Retinal pigment epithelial cell (primary cell): ENCODE data around the gene CDK19.
"Not testable (repeated sequence)": the region's sequence is repeated elsewhere in the genome, so short reads cannot be mapped to it uniquely, and the experiment has no call there.

Experiments used
- DNase-seq: peaks from one replicate; pipeline ENCODE4 v3.0.0-alpha.2; 2010; ENCODE audit warnings: low read depth
- H3K4me3 ChIP-seq: 2 replicates; pipeline ENCODE4 v1.5.1; 2011; ENCODE audit warnings: mild to moderate bottlenecking, low read length, control low read depth, moderate library complexity
- TF ChIP-seq, protein P1 (sequence below): conservative IDR thresholded peaks from 2 replicates; pipeline ENCODE4 v1.5.1; 2011; ENCODE audit warnings: low read depth, low read length, control low read depth, inconsistent platforms

The CDK19 gene

DNA sequence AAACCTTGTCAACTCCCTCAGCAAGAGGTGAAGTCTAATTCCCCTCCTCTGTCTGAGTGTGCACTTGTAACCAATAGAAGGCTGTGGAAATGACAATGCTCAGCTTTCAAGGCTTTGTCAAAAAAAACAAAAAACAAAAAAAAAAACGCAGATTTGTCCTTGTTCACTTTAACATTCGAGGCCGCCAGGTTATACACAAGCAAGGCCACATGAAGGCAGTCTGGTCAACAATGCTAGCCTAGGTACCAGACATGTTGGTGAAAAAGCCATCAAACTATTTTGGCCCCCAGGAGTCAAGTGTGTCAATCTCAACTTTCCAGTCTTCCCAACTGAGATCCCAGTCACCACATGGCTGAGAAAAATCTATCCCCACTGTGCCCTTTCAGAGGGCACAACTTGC is 92.3 kb downstream of the CDK19 start:
- DNase-seq: no peak
- H3K4me3 ChIP-seq: no peak overlapping the region
- TF ChIP-seq, protein P1, sequence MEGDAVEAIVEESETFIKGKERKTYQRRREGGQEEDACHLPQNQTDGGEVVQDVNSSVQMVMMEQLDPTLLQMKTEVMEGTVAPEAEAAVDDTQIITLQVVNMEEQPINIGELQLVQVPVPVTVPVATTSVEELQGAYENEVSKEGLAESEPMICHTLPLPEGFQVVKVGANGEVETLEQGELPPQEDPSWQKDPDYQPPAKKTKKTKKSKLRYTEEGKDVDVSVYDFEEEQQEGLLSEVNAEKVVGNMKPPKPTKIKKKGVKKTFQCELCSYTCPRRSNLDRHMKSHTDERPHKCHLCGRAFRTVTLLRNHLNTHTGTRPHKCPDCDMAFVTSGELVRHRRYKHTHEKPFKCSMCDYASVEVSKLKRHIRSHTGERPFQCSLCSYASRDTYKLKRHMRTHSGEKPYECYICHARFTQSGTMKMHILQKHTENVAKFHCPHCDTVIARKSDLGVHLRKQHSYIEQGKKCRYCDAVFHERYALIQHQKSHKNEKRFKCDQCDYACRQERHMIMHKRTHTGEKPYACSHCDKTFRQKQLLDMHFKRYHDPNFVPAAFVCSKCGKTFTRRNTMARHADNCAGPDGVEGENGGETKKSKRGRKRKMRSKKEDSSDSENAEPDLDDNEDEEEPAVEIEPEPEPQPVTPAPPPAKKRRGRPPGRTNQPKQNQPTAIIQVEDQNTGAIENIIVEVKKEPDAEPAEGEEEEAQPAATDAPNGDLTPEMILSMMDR: no peak

GRCh38 chr6:110720066-110720465 is 95.2 kb downstream of the CDK19 start:
- DNase-seq: no peak
- H3K4me3 ChIP-seq: no peak overlapping the region
- TF ChIP-seq, protein P1: no peak

DNA sequence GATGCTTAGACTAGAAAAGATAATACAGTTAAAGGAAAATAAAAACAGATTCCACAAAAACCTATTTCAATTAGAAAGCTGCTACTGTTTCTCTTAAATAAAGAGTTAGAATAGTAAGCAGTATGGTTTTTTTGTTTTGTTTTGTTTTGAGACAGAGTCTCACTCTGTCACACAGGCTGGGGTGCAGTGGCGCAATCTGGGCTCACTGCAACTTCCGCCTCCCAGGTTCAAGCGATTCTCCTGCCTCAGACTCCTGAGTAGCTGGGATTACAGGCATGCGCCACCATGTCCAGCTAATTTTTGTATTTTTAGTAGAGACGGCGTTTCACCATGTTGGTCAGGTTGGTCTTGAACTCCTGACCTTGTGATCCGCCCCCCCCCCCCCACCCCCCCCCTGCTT is 95.7 kb downstream of the CDK19 start:
- not testable (repeated sequence) for DNase-seq

GRCh38 chr6:110714143-110714542 is 101.1 kb downstream of the CDK19 start:
- DNase-seq: no peak
- TF ChIP-seq, protein P1: no peak
- H3K4me3 ChIP-seq: no peak overlapping the region

More for the DNA sequence above, 95.7 kb downstream of the CDK19 start:
- H3K4me3 ChIP-seq: not testable (repeated sequence)

DNA sequence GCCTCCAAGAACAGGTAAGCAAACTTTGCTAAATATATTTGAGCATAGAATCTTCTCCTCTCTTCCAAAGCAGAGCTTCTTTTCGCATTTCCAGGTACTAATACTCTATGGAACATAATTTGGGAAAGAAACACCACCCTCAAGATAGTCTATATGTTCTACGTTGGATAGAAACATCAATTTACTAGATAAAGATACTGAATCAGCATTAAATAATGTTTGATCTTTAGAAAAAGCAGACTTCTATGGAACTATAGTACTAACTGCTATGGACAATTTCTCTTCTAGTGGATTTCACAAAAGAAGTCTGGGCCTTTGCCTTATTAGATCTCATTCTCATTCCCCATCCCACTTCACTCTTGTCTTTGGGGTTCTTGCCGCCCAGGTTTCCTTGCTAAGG is 103.0 kb downstream of the CDK19 start:
- TF ChIP-seq, protein P1: no peak
- DNase-seq: no peak
- no peak overlapping the region for H3K4me3 ChIP-seq

DNA sequence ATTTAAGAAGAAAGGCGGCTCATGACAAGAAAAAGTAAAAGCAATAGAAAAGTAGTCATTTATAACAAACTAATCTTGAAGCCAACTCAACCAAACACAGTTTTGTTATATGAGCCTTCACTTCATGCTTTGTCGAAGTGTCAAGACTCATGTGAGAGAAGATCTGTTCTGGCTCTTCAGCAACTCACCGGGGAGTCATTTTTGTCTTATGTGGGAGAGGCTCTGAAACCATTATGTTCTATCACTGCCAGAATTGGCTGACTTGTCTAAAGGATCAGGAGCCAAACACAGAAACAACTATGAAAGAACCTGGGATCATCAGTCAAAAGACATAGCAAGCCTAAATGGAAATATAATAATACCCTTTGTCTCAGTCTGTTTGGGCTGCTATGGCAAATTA is 105.2 kb downstream of the CDK19 start:
- TF ChIP-seq, protein P1: no peak
- DNase-seq: no peak
- no peak overlapping the region for H3K4me3 ChIP-seq

GRCh38 chr6:110708295-110708950 is 106.8 kb downstream of the CDK19 start:
- H3K4me3 ChIP-seq: no peak overlapping the region
- peak; percentile 35 for DNase-seq
- TF ChIP-seq, protein P1: no peak
